HG03097 (cell line): ENCODE measurements around the gene SNX27.
"Not testable (repeated sequence)": the region's sequence is repeated elsewhere in the genome, so short reads cannot be mapped to it uniquely, and the experiment has no call there.

ENCODE experiments used
- ATAC-seq: cut with Tn5 transposase; IDR thresholded peaks from one replicate; pipeline ENCODE4 v1.9.1; 2021; ENCODE audit not compliant: unreplicated experiment, low FRiP score

The SNX27 gene

DNA sequence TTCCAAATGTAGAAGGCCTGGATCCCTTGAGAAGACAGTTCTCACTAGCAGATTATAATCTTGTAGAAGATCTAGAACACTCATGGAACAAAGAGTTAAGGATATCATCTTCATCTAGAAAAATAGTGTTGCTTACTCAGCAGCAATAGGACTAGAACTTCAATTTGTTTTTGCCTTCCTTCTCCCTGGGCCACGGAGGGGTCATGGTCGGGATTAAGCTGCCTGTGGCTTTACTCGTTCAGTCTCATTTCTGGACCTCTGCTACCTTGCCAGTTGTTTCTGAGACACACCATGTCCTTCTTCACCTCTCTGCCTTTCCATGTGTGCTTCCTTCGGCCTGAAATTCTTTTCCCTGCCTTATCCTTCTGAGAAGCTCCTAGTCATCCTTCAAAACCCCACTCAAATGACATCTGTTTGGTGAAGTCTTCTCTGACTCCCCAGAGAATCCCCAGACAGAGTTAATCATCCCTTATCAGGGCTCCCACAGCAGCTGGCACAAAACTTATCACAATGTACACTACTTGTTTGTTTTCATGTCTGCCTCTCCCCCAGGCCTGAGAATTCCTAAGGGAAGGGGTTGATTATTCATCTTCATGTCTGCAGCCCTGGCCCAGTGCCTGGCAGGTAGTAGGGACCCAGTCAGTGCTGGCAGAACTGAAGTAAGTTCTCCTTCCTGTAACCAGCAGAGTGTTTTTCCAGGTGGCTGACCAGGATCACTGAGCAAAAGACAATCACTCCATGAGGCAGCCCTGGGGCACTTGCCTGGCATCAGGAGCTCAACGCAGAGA, 15.5 kb upstream of the SNX27 start:
- no peak for ATAC-seq

DNA sequence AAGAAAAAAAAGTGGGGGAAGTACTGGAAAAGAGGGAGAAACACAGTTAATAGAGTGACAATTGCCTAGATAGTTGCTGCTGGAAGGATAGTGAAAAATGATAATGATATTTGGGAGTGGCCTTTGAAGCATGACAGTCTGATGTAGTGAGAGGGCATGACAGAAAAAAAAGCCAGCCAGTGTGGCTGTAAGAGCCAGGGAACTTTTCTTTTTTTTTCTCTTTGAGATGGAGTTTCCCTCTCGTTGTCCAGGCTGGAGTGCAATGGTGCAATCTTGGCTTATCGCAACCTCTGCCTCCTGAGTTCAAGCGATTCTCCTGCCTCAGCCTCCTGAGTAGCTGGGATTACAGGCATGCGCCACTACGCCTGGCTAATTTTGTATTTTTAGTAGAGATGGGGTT, 9.3 kb upstream of the SNX27 start:
- ATAC-seq, result not testable (repeated sequence)

DNA sequence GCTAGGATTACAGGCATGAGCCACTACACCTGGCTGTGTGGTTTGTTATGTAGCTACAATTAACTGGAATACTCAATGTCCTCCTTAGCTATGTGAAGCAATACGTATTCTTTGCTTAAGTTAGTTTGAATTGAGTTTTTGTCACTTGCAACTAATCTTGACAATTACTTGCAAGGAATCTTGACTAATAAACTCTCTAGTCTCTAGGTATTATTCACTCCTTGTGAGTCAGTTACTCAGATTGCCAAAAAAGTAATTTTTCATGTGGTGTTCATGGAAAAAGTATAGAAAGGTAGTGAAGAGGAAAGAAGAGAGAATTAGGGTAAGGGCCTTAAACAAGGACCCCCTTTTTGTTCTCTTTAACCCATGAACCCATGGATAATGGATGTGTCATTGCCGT, 7.6 kb upstream of the SNX27 start:
- ATAC-seq, result no peak

DNA sequence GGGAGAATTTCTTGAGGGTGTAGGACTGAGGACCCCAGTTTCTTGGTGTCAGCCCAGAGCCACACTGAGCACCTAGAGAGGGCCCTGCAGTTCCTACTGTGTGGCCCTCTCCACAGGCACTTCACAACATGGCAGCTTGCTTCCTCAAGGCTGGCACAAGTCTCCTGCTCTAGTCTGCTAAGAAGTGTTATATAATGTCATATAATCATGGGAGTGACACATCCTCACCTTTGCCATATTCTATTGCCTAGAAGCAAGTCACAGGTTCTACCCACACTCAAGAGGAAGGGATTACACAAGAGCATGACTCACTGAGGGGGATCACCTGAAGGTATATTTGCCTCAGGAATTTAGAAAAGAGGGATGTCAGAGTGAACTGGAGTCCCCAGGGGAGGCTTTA, 5.5 kb upstream of the SNX27 start:
- no peak for ATAC-seq

DNA sequence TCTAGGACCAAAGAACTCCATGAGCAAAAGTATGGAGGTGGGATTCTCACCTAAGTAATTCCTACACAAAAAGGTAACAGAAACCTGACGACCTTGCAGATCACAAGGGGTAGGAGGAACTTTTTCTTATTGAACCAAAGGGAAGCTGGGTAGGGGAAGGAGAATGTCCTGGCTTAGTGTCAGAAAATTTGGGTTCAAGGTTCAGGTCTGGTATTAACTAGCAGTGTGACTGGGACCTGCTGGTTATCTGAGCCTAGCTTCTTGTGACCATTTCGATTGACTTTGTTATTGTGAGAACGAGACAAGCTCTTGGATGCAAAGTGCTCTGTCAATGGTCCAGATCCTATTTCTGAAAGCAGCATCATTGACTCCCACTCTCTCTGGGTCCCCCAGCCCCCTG, 5.0 kb upstream of the SNX27 start:
- ATAC-seq, result no peak

DNA sequence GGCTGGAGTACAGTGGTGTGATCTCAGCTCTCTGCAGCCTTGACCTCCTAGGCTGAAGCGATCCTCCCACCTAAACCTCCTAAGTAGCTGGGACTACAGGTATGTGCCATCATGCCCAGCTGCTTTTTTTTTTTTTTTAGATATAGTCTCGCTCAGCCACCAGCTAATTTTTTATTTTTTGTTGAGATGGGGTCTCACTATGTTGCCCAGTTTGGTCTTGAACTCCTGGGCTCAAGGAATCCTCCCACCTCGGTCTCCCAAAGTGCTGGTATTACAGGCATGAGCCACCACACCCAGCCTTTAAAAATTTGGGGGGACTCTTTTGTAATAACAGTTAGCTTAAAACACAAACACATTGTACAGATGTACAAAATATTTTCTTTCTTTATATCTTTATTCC, 1.7 kb upstream of the SNX27 start:
- no peak for ATAC-seq

DNA sequence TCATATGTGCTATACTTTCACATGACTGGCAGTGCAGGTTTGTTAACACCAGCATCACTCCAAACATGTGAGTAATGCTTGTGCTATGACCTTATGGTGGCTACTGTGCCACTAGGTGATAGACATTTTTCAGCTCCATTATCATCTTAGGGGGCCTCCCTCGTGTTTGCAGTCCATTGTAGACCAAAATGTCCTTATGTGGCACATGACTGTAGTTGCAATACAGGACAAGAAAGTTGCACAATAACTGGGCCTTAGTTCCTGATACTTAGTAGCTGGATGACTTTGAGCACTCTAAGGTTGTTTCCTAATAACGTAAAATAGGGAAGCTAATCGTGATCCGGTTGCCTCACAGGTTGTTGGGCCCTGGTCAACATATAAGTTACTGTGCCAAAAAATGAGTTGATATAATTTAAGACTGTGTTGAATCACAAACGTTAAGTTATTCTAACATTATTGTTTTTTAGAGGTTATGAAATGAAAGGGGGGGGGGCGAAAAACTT, 511 bp upstream of the SNX27 start:
- ATAC-seq, result no peak

DNA sequence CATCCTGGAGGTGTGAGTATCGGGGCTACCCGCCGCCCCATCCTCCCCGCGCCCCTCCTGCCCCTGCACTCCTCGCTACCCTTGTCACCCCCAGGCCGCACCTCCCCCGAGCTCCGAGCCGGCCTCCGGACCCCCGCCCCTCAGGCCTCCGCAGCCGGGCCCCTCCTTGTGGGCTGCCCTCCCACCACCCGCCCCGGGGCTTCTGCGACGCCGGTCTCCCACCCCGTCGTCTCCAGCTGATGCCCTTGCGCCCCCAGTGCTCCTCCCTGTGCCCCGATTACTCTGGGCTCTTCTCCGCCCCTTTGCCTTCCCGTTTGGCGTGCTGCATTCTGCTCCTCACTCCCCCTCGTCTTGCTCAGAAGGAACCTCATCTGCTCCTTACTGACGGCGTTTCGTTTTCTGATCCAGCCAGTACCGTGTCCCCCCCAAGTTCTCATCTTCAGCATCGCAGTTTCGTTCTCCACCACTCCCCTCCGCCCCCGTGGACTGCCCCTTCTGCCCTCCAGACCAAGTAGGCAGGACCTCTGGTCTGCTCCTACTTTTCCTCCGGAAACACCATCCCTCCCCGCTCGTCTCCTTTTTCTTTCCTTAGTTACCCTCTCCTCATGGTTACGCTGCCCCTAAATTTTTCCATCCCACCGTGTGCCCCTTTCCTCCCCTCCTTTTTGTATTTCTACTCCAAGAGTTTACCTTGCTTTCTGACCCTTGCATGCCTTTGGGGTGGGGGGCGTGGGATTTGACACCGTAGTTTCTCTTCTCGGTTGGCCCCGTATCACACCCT, 841 bp downstream of the SNX27 start:
- no peak for ATAC-seq

DNA sequence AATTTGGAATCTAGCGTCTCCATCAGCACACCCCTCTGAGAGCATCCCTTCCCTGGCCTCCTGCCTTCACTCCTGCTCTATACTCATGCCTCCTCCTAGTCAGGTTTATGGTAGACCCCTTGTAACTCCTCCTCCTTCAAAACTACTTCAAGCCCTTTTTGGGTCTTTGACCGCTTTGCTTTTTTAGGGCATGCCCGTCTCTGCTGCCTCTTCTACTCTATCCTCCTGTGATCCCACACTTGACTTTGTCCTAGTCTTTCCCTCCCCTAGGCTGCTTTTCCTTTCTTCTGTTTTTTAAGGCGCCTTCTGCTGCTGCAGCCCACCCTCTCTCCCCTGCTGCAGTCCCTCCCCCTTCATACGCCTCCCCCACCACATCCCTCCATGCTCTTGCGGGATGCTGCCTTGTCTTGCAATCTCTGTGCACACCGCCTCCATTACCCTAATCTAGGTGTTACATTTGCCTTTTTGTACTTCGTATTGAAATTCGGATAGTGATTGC, 1.5 kb downstream of the SNX27 start:
- ATAC-seq, result no peak

DNA sequence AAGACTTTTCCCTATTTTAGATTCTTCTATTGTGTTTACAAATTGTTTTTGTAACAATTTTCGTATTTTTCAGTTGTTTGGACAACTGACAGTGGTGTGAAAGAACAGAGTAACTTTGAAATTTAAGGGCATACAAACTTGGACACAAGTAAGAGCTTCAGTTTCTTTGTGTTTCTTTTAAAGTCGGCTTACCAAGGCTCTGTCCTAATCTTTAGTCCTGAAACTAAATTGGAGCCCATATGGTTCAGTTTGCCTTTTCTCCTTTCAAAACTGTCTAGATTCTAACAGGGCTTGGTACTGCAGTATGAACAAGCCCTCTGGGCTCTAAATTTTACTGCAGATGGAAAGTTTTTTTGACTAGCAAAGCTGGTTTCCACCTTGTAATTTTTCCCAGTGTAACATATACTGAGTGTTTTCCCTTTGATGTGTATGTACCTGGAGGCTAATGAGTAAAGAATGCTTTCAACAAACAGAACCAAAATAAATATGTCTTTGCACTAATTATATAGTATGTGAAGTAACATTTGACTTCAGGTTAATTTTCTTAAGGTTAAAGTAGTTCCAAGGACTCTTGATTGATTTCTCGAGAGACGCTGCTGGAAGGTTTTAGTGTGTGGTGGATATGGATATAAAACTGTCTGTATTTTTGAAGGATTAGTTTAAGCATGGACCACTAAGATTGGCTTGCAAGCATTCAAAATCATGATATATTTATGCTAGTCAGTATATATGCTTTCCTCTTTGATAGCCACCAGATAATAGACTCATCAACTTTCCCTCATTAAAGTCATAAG, 4.1 kb downstream of the SNX27 start:
- no peak for ATAC-seq

DNA sequence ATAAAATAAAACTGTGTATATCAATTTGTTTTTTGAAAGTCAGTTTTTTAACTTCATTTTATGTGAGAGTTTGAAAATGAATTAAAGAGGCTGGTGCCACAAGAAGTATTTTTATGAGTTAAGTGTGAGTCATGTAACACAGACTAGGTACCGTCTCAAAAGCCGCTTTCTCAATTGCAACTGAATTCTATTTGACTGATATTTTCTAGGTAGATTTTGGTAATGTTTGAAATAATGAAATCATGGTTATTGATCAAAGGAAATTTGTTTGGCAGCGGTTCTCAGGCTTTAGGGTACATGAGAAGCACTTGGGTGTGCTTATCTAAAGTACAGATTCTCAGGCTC, 4.6 kb downstream of the SNX27 start:
- ATAC-seq, result no peak

DNA sequence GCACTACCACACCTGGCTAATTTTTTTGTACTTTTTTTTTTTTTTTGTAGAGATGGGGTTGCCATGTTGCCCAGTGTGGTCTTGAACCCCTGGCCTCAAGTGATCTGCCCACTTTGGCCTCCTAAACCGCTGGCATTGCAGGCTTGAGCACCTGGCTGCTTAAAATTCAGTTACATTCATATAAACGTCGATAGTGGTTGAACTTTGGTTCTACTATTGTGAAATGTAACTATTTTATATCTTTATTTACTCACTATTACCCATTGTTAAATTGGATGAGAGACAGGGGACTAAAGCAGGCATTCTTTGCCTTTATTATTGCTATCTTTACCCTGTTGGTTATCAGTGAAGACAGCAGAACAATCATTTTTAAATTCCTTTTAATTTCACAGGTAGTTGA, 6.2 kb downstream of the SNX27 start:
- no peak for ATAC-seq

DNA sequence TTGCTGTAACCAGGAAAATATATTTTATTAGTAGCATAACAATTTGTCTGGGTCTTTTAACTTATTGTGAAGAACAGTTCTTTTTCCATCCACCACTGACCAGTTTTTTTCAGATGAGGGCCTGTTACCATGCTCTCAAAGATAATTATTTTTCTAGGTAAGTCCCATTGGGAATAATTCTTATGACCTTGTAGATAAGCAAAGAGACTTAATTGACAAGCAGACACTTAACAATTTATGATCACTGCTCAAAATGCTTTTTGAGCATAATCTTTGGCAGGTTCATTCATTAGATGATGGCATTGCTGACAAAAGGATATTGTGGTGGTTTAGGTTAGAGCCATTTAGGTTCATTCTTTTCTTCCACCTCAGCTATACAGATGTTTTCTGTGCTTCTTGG, 6.6 kb downstream of the SNX27 start:
- ATAC-seq, result no peak

DNA sequence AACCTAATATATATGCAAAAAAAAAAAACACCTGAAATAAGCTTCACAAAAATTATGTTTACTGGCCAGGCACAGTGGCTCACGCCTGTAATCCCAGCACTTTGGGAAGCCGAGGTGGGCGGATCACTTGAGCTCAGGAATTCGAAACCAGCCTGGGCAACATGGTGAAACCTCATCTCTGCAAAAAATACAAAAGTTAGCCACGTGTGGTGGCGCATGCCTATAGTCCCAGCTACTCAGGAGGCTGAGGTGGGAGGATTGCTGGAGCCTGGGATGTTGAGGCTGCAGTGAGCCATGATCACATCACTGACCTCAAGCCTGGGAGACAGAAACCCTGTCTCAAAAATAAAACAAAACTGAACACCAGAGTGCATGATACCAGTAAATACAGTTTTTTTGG, 7.1 kb downstream of the SNX27 start:
- ATAC-seq, result not testable (repeated sequence)

DNA sequence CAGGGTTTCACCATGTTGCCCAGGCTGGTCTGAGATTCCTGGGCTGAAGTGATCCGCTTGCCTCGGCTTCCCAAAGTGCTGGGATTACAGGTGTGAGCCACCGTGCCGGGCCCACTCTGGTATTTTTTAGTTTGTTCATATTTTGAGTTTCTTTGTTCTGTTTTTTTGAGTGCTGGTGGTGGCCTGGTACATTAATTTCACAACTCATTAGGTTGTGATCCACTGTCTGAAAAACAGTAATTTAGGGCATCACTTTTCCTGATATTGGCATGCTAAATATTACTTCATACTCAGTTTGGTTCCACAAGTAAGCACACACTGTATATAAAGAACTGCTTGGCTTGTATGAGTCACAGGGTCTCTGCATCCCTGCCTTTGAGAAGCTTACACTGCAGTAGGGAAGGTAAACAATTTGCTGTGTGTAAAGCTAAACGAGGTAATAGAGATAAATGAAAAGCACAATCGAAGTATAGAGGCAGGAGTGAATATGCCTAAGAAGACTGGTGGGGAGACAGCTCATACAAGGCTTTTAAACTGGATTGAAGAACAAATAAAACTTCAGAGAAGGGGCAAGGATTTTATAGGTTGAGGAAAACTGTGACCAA, 7.7 kb downstream of the SNX27 start:
- ATAC-seq, result no peak

DNA sequence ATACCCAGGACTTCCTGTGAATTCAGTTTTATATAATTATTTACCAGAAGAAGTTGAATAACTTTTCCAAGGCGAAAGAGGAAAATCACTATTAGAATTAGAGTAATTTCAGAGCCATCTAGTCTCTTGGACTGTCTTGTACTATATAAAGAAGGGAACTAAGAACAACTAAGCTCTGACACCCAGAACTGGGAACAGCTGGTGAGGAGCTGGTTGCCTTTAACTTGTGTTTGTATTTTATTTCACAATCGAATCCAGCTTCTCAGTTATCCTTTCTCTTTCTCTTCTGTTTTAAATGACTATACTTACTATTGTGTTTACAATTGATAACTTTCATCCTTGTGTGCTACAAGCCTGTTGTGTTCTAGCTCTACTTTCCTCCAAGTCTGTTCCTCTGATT, 8.4 kb downstream of the SNX27 start:
- no peak for ATAC-seq

DNA sequence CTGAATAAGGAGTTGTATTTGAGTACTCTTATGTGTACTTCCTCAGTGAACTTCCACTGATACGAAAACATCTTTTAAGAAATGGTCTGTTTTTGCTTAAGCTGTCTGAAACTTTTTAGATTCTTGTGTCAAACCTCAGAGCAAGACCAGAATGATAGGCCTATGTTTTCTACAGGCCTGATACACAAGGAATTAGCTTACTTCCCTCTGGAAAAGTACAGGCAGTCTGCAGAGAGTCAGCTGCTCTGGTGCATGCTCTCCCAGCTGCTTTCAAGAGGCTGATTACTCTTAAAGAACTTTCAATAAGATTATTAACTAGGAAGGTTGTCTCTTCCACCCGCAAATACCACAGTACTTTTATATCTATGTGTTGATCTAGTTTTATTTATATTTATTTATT, 9.5 kb downstream of the SNX27 start:
- ATAC-seq, result no peak

DNA sequence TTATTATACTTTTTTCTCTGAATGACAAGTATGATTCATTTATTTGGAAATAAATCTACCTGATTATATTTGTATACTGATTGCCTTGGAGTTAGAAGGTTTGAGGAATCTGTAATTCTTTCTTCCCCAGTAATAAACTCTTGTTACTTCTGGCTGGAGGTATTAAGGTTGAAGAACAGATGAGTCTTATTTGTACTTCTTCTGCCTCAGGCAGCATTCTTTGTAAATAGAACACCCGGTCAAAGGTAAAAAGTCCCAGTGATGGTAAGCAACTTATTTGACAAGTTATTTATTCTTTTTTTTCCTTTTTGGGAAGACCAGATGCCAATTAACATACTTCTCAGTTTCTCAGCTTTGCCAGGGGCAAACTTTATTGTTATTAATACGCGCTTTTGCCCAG, 12.9 kb downstream of the SNX27 start:
- no peak for ATAC-seq

DNA sequence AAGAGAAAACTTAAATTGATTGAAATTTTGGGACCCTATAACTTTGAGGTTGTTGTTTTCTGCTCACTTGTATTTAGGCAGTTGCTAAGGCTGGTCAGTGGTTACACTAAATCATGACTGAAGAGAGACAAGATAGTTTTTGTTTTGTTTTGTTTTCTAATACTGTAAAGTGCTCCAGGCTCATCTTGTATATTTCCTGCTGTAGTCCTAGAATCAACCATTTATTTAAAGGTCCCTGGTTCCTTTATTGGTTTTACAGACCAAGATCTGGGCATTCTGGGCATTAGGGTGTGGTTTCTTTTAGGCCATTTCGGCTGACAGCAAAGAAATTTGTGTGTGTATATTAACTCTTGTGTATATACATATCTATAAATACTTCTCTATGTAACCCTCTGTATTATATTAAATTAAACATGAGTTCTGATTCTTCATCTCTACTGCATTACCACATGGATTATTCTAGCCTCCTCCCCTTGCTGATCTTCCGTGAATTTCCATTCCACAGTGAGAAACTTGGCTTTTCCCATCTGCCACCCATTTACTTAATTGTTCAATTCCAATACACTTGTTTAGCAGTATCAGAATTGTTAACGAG, 15.0 kb downstream of the SNX27 start:
- ATAC-seq, result no peak

DNA sequence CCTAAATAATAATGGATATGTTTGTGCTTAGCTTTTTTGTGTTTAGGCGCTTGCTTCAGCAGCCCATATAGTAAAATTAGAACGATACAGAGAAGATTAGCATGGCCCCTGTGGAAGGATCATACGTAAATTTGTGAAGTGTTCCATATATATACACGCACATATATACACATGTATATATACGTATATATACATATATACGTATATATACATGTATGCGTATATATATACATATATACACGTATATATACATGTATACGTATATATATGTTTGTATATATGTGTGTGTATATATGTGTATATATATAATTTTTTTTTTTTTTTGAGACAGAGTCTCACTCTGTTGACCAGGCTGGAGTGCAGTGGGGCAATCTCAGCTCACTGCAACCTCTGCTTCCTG, 17.4 kb downstream of the SNX27 start:
- no peak for ATAC-seq
